Measurements from ENCODE around the gene SLCO4A1.

GRCh38 chr20:62657956-62658355 lies 15.7 kb downstream of the SLCO4A1 start:
- no peak for TF ChIP-seq CTCF (IDR thresholded peaks at IDR 0.05; ENCODE audit: low read depth, low read length, poor library complexity, severe bottlenecking)
- TF ChIP-seq EZH2phosphoT487 (IDR thresholded peaks at IDR 0.05; ENCODE audit: borderline replicate concordance, low read length) = no peak

All from DOHH2 (cell line).